ENCODE data around the gene APOBEC3G. TPM values are rescaled to one million over a fixed set of nuclear protein-coding genes. Genes with fewer than 3 reads are reported as not detected.

Gene APOBEC3G
- total RNA-seq, 1 donor from 2014 or later, result 9.0 TPM

DNA sequence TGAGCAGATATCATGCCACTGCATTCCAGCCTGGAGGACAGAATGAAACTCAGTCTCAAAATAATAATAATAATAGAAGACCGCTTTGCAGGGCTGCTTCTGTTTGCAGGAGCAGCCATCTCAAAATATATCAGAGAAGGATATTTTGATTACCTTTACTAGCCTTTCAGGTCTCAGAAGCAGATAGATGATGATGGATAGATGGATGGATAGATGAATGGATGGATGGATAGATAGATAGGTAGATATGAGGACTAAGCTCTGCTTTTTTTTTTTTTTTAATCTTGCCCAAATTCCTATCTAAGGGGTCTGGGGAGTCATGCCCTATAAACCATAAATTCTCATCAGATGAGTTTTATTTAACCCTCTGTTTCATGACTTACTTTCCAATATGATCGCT, 38.5 kb downstream of the APOBEC3G start:
- Mint-ChIP-seq H3K27me3 (ENCODE audit: unreplicated experiment) (peaks cover 2% of the 10 kb centered on the region), H3K4me1 (ENCODE audit: unreplicated experiment) (peaks cover 20% of the 10 kb centered on the region), H3K36me3 (ENCODE audit: low read depth, unreplicated experiment) (no peaks in the 10 kb centered on the region), H3K4me3 (ENCODE audit: unreplicated experiment) (no peak overlapping the region), H3K27ac (ENCODE audit: unreplicated experiment) (no peak overlapping the region), H3K9me3 (ENCODE audit: unreplicated experiment) (no peaks in the 10 kb centered on the region)
- no peak for DNase-seq (ENCODE audit: low spot score)
- TF ChIP-seq, protein P1, sequence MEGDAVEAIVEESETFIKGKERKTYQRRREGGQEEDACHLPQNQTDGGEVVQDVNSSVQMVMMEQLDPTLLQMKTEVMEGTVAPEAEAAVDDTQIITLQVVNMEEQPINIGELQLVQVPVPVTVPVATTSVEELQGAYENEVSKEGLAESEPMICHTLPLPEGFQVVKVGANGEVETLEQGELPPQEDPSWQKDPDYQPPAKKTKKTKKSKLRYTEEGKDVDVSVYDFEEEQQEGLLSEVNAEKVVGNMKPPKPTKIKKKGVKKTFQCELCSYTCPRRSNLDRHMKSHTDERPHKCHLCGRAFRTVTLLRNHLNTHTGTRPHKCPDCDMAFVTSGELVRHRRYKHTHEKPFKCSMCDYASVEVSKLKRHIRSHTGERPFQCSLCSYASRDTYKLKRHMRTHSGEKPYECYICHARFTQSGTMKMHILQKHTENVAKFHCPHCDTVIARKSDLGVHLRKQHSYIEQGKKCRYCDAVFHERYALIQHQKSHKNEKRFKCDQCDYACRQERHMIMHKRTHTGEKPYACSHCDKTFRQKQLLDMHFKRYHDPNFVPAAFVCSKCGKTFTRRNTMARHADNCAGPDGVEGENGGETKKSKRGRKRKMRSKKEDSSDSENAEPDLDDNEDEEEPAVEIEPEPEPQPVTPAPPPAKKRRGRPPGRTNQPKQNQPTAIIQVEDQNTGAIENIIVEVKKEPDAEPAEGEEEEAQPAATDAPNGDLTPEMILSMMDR (IDR thresholded peaks at IDR 0.05; ENCODE audit: unreplicated experiment), result no peak

DNA sequence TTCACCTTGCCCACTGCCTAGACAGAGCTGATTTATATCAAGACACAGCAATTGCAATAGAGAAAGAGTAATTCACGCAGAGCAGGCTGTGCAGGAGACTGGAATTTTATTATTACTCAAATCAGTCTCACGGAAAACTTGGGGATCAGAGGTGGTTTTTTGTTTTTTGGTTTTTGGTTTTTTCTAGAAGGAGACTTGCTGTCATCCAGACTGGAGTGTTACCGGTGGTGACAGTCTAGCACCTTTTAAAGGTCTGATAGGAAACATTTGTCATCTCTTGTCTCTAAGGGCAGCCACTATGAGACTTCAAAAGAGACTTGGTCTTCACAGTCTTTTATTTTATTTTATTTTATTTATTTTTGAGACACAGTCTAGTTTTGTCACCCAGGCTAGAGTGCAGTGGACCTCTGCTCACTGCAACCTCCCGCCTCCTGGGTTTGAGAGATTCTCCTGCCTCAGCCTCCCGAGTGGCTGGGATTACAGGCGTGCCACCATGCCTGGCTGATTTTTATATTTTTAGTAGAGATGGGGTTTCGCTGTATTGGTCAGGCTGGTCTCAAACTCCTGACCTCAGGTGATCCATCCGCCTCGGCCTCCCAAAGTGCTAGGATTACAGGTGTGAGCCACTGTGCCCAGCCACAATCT, 39.0 kb downstream of the APOBEC3G start:
- DNase-seq (ENCODE audit: low spot score), result no peak
- no peak overlapping the region for H3K4me3 Mint-ChIP-seq (ENCODE audit: unreplicated experiment)
- no peak overlapping the region for H3K27ac Mint-ChIP-seq (ENCODE audit: unreplicated experiment)
- H3K4me1 Mint-ChIP-seq (ENCODE audit: unreplicated experiment), result peaks cover 16% of the 10 kb centered on the region
- TF ChIP-seq, protein P1 (IDR thresholded peaks at IDR 0.05; ENCODE audit: unreplicated experiment), result no peak
- no peaks in the 10 kb centered on the region for H3K27me3 Mint-ChIP-seq (ENCODE audit: unreplicated experiment)
- no peaks in the 10 kb centered on the region for H3K36me3 Mint-ChIP-seq (ENCODE audit: low read depth, unreplicated experiment)
- no peaks in the 10 kb centered on the region for H3K9me3 Mint-ChIP-seq (ENCODE audit: unreplicated experiment)

DNA sequence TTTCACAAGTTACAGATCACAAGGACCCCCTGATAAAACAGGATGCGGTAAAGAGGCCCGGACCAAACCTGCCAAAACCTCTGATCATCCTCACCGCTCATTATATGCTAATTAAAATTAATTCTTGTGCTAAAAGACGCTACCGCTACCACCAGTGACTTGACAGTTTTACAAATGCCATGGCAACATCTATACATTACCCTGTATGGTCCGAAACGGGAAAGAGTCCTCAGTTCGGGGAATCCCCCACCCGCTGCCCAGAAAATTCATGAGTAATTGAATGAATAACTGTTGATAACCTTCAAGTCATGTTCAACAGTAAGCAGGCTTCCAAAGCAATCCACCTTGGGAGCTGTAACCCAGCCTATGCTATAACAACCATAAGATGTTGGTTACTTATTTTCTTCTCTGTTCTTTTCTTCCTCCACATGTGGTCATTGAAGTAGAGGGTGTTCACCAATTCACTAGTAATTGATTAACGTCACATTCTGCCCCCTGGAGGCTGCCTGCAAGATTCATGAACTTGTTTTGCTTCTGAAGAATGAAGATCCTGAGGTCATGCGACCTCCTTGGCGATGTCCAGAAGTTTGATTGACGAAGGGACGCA, 40.6 kb downstream of the APOBEC3G start:
- Mint-ChIP-seq H3K36me3 (ENCODE audit: low read depth, unreplicated experiment) (no peaks in the 10 kb centered on the region), H3K9me3 (ENCODE audit: unreplicated experiment) (no peaks in the 10 kb centered on the region), H3K27me3 (ENCODE audit: unreplicated experiment) (no peaks in the 10 kb centered on the region), H3K27ac (ENCODE audit: unreplicated experiment) (no peak overlapping the region), H3K4me1 (ENCODE audit: unreplicated experiment) (peaks cover 11% of the 10 kb centered on the region), H3K4me3 (ENCODE audit: unreplicated experiment) (no peak overlapping the region)
- peak; percentile 71 for DNase-seq (ENCODE audit: low spot score)
- TF ChIP-seq, protein P1 (IDR thresholded peaks at IDR 0.05; ENCODE audit: unreplicated experiment), result peak; percentile 48

DNA sequence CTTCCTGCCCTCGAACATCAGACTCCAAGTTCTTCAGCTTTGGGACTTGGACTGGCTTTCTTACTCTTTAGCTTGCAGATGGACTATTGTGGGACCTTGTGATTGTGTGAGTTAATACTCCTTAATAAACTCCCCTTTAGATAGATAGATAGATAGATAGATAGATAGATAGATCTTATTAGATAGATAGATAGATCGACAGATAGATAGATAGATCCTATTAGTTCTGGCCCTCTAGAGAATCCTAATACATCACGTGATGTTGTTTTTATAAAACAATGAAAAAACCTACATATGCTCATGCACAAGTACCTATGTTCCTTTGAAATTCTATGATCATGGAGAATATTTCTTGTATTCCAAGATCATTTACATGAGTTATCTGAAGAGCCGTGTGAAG, 43.9 kb downstream of the APOBEC3G start:
- Mint-ChIP-seq H3K36me3 (ENCODE audit: low read depth, unreplicated experiment) (no peaks in the 10 kb centered on the region), H3K27me3 (ENCODE audit: unreplicated experiment) (peaks cover 2% of the 10 kb centered on the region), H3K9me3 (ENCODE audit: unreplicated experiment) (no peaks in the 10 kb centered on the region), H3K27ac (ENCODE audit: unreplicated experiment) (no peak overlapping the region), H3K4me3 (ENCODE audit: unreplicated experiment) (no peak overlapping the region), H3K4me1 (ENCODE audit: unreplicated experiment) (peaks cover 6% of the 10 kb centered on the region)
- no peak for DNase-seq (ENCODE audit: low spot score)
- TF ChIP-seq, protein P1 (IDR thresholded peaks at IDR 0.05; ENCODE audit: unreplicated experiment), result no peak

DNA sequence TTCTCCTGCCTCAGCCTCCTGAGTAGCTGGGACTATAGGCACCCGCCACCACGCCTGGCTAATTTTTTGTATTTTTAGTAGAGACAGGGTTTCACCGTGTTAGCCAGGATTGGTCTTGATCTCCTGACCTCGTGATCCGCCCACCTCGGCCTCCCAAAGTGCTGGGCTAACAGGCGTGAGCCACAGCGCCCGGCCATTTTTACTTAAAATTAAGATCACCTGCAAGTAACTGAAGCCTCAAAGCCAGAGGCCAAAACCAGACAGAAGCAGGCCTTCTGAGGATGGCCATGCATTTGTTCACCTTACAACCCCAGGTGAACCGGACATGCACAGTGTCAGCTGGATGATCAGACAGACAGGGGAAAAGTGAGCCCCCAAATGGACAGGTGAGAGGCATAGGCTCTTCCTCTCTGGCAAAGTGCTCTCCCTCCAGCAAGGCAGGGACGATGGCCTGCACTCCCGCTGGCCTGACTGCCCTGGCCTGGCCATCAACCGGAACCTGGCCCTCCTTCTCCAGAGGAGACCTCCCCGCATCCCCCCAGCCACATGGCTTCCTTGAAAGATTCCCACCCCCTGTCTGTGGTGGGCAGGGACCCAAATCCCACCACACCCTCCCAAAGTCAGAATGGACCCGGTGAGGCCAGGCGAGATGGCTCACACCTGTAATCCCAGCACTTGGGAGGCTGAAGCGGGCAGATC, 45.8 kb downstream of the APOBEC3G start:
- H3K27me3 Mint-ChIP-seq (ENCODE audit: unreplicated experiment), result peaks cover 2% of the 10 kb centered on the region
- H3K4me1 Mint-ChIP-seq (ENCODE audit: unreplicated experiment), result peaks cover 3% of the 10 kb centered on the region
- DNase-seq (ENCODE audit: low spot score), result no peak
- H3K36me3 Mint-ChIP-seq (ENCODE audit: low read depth, unreplicated experiment), result no peaks in the 10 kb centered on the region
- H3K9me3 Mint-ChIP-seq (ENCODE audit: unreplicated experiment), result no peaks in the 10 kb centered on the region
- H3K4me3 Mint-ChIP-seq (ENCODE audit: unreplicated experiment), result no peak overlapping the region
- TF ChIP-seq, protein P1 (IDR thresholded peaks at IDR 0.05; ENCODE audit: unreplicated experiment), result no peak
- no peak overlapping the region for H3K27ac Mint-ChIP-seq (ENCODE audit: unreplicated experiment)

Measured in endothelial cell (in vitro differentiated cells).